Caco-2 (cell line): ENCODE data around the gene TMEM97. TPM values are rescaled to one million over a fixed set of nuclear protein-coding genes. Genes with fewer than 3 reads are reported as not detected.

Experiments used
- Bru-seq: library from RNA; stranded (reverse); fragments of 400-500 nt; gene quantifications from one replicate; lab custom pipeline; 2021; lab: Mats Ljungman, UMichigan
- BruChase-seq, 2 experiments: library from RNA; stranded (reverse); fragments of 400-500 nt; gene quantifications; one replicate each; lab custom pipeline; 2021; lab: Mats Ljungman, UMichigan
- BruUV-seq: library from RNA; stranded (reverse); fragments of 400-500 nt; replicated peaks from 2 replicates; lab custom pipeline; 2021; lab: Mats Ljungman, UMichigan
- CTCF ChIA-PET: fragments of 300-600 bp; sonication (Branson Sonifier 250); formaldehyde crosslinking; loops from one replicate; lab custom pipeline; 2022; ENCODE audit warnings: antibody characterized with exemption; lab: Charles Lee
- POLR2A ChIA-PET: fragments of 300-600 bp; sonication (Branson Sonifier 250); formaldehyde crosslinking; loops from one replicate; lab custom pipeline; 2022; ENCODE audit warnings: antibody characterized with exemption; lab: Charles Lee
- DNase-seq, 2 experiments: peaks; one replicate each; pipeline versions ENCODE4 v3.0.0 to v3.0.0-alpha.2; 2020 to 2022
- H3K27me3 ChIP-seq: replicated peaks from 2 replicates; pipeline ENCODE4 v1.6.0; 2011; ENCODE audit warnings: low read length; ENCODE audit not compliant: control insufficient read depth, insufficient read depth
- H3K36me3 ChIP-seq: 2 replicates; pipeline ENCODE4 v1.5.1; 2011; ENCODE audit warnings: low read length; ENCODE audit not compliant: control insufficient read depth, insufficient read depth
- H3K4me1 ChIP-seq: fragments of 250-450 bp; sonication (Bioruptor Pico); 2 replicates; pipeline ENCODE4 v1.5.1; 2020; ENCODE audit warnings: mild to moderate bottlenecking
- H3K4me3 ChIP-seq: 2 replicates; pipeline ENCODE4 v1.5.1; 2011; ENCODE audit warnings: low read depth, mild to moderate bottlenecking, control low read depth, low read length
- H3K9me3 ChIP-seq: fragments of 250-450 bp; sonication (Bioruptor Pico); 2 replicates; pipeline ENCODE4 v1.5.1; 2020; ENCODE audit warnings: mild to moderate bottlenecking, moderate library complexity
- H3K27ac Mint-ChIP-seq: one replicate; pipeline ENCODE4 v1.8.0; 2022; ENCODE audit warnings: mixed read lengths; ENCODE audit not compliant: unreplicated experiment
- H3K27me3 Mint-ChIP-seq: one replicate; pipeline ENCODE4 v1.8.0; 2022; ENCODE audit warnings: mixed read lengths; ENCODE audit not compliant: insufficient read depth, unreplicated experiment
- H3K36me3 Mint-ChIP-seq: one replicate; pipeline ENCODE4 v1.8.0; 2022; ENCODE audit warnings: mild to moderate bottlenecking, mixed read lengths; ENCODE audit not compliant: insufficient read depth, unreplicated experiment
- H3K4me1 Mint-ChIP-seq: one replicate; pipeline ENCODE4 v1.8.0; 2022; ENCODE audit warnings: low read depth, mixed read lengths; ENCODE audit not compliant: unreplicated experiment
- H3K4me3 Mint-ChIP-seq: one replicate; pipeline ENCODE4 v1.8.0; 2022; ENCODE audit warnings: mild to moderate bottlenecking, moderate library complexity, mixed read lengths; ENCODE audit not compliant: unreplicated experiment
- H3K9me3 Mint-ChIP-seq: one replicate; pipeline ENCODE4 v1.8.0; 2022; ENCODE audit warnings: mixed read lengths; ENCODE audit not compliant: unreplicated experiment
- CTCF ChIP-seq, 2 experiments: fragments of 200-600 bp in 1 of 2; IDR thresholded peaks; 1 replicate in 1 of 2; 2 replicates in 1 of 2; pipeline versions ENCODE4 v1.5.1 to v1.8.0; 2011 to 2022; ENCODE audit warnings: antibody characterized with exemption in 1 of 2, control low read depth in 1 of 2, inconsistent platforms in 1 of 2, low read depth in 1 of 2, low read length in 1 of 2, mild to moderate bottlenecking in 1 of 2, moderate library complexity in 1 of 2; ENCODE audit not compliant: insufficient read depth in 1 of 2, severe bottlenecking in 1 of 2, unreplicated experiment in 1 of 2
- intact Hi-C: fragments of 100-400 bp; cut with micrococcal nuclease; formaldehyde crosslinking; loops from one replicate; pipeline ENCODE4 v1.10.0; 2022; ENCODE audit not compliant: unreplicated experiment
- long read RNA-seq: library from polyadenylated mRNA; stranded (forward); transcript quantifications from one replicate; pipeline ENCODE4 v2.0.0, GENCODE V29; 2022
- total RNA-seq: library from RNA; stranded (reverse); gene quantifications from 2 replicates; pipeline ENCODE4 v1.2.3, GENCODE V29; 2022

Gene TMEM97
- total RNA-seq (313 and 342 TPM in 2 replicates), Bru-seq, nascent RNA (percentile 98 among the genes with signal in this experiment), BruChase-seq, experiment 1, labeled RNA remaining after a 2-hour chase (percentile 99 among the genes with signal in this experiment), BruChase-seq, experiment 2, labeled RNA remaining after a 6-hour chase (percentile 100 among the genes with signal in this experiment)
- long read RNA-seq, transcript TMEM97-201 (3 exons, 2,568 nt) = major isoform, 64 of 101 reads
- long read RNA-seq, partial matches to known transcripts = 5 of 101 reads
- long read RNA-seq, other reads (novel, unspliced or antisense) = 32 of 101 reads

DNA sequence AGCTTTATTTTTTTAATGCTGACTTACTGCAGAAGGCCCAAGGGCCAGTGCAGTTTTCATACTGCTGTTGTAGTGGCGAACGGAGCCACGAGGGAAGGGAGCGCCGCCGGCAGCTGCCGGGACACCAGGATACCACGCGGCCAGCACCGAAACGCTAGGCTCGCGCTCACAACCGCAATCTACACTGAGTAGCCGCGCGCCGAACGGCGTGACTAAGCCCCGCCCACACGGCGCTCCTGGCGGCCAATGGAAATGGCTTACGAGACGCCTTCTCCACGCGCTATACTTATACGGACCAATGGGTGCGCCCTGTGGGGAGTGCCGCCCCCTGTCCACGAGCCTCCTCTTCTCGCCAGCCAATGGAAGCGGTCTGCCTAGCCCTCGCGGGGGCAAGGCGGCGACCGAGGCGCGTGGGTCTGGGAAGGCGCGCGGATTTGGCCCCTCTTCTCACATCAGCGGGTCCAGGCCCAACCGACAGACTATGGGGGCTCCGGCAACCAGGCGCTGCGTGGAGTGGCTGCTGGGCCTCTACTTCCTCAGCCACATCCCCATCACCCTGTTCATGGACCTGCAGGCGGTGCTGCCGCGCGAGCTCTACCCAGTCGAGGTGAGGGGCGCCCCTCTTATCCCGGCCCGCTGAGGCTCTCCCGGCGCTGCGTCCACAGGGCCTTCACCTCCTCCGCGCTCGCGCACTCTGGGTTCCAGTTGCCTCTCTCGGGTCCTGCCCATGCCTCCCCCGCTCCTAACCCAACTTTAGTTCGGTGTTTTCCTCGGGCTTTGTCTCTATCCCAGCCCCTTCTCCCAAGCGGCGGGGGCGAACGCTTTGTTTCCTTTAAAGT lies at the start of gene TMEM97:
TMEM97 (plus strand) TSS at position 442 of the 839 bp plus-strand sequence; CDS start at position 482, 40 bp downstream.
- H3K4me3 Mint-ChIP-seq = peak within 1 kb of the TSS; percentile 76
- CTCF ChIA-PET = interaction anchor here (0.6 to 3.5 kb wide), 14 partner anchors 10 to 278 kb away, joined by 3 to 34 read pairs (median 4); partner anchors contain the start of genes IFT20, TNFAIP1 and VTN
- no peaks in the 10 kb centered on the region for H3K27me3 ChIP-seq
- peak; percentile 7 to 33 for TF ChIP-seq CTCF (IDR thresholded peaks at IDR 0.05; ENCODE audit: insufficient read depth in 1 of 2, low read depth in 1 of 2, low read length in 1 of 2, severe bottlenecking in 1 of 2, unreplicated experiment in 1 of 2)
- peaks cover 22% of the 10 kb centered on the region for H3K4me1 ChIP-seq
- H3K9me3 Mint-ChIP-seq = no peaks in the 10 kb centered on the region
- peak within 1 kb of the TSS; percentile 67 for H3K4me3 ChIP-seq
- BruUV-seq = no TSS peak
- peak within 1 kb of the TSS; percentile 43 for H3K27ac Mint-ChIP-seq
- H3K36me3 ChIP-seq = peaks cover 1% of the 10 kb centered on the region; the same call in 1 of the 2 replicates
- POLR2A ChIA-PET = interaction anchor here (0.5 to 4.6 kb wide), 16 partner anchors 11 to 784 kb away, joined by 3 to 75 read pairs (median 4); partner anchors contain the start of genes IFT20, POLDIP2, TNFAIP1 and VTN
- H3K4me1 Mint-ChIP-seq = peaks cover 49% of the 10 kb centered on the region
- DNase-seq = peak; percentile 100
- intact Hi-C loops = no loop called here
- H3K9me3 ChIP-seq = no peaks in the 10 kb centered on the region
- no peaks in the 10 kb centered on the region for H3K27me3 Mint-ChIP-seq
- H3K36me3 Mint-ChIP-seq = peaks cover 26% of the 10 kb centered on the region

- H3K27ac Mint-ChIP-seq = no peak overlapping the region
Observed at GRCh38 chr17:28270055-28270454, 48.9 kb upstream of the TMEM97 start.

More at GRCh38 chr17:28270055-28270454, 48.9 kb upstream of the TMEM97 start:
- H3K9me3 ChIP-seq = peaks cover 11% of the 10 kb centered on the region; the same call in 1 of the 2 replicates
- no peaks in the 10 kb centered on the region for H3K36me3 ChIP-seq
- H3K27me3 ChIP-seq = no peaks in the 10 kb centered on the region
- BruUV-seq = no TSS peak
- peaks cover 5% of the 10 kb centered on the region for H3K27me3 Mint-ChIP-seq
- intact Hi-C loops = no loop called here
- H3K4me3 ChIP-seq = no peak overlapping the region
- peaks cover 38% of the 10 kb centered on the region for H3K9me3 Mint-ChIP-seq
- peaks cover 6% of the 10 kb centered on the region for H3K36me3 Mint-ChIP-seq
- H3K4me3 Mint-ChIP-seq = no peak overlapping the region
- ChIA-PET POLR2A (no interaction called here), CTCF (interaction anchor here (0.8 to 2.4 kb wide), 3 partner anchors 18 to 381 kb away, joined by 3 to 7 read pairs (median 3); no protein-coding TSS in a partner anchor)
- H3K4me1 ChIP-seq = no peaks in the 10 kb centered on the region
- DNase-seq = no peak
- TF ChIP-seq CTCF (IDR thresholded peaks at IDR 0.05; ENCODE audit: insufficient read depth in 1 of 2, low read depth in 1 of 2, low read length in 1 of 2, severe bottlenecking in 1 of 2, unreplicated experiment in 1 of 2) = no peak
- no peaks in the 10 kb centered on the region for H3K4me1 Mint-ChIP-seq
